ENCODE data around the gene ARHGEF12. TPM values are rescaled to one million over a fixed set of nuclear protein-coding genes. Genes with fewer than 3 reads are reported as not detected.

ARHGEF12 gene
- total and polyA plus RNA-seq, 10 of the 15 experiments (the other 5 are each of a cell fraction or from before 2014, with no cell fraction given): 2.7 to 40.8 (median 20.9) TPM

DNA sequence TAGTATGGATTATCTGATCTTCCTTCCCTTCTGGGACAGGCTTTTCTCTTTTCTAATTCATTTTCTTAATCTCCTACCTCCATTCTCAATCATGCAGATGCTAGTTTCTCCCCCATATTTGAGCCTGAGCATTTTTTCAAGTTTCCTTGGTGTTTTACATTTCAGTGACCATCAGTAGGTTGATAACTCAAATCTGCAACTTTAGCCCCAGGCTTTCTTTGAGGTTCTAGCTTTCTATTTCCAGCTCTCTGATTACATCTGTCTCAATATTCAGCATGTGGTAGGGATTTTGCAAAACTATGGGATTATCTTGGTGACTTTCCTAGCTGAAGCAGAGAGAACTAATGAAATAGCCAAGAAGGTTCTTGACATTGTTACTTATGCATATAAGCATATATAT is 67.8 kb downstream of the ARHGEF12 start:
- no peak overlapping the region for H2AFZ ChIP-seq (ENCODE audit: control insufficient read depth, low read depth, low read length)
- no peak for FAIRE-seq
- no peak overlapping the region for H3K9ac ChIP-seq (ENCODE audit: control insufficient read depth, insufficient read depth, low read length)
- TF ChIP-seq IRF5 (IDR thresholded peaks at IDR 0.05; ENCODE audit: borderline replicate concordance) (no peak), IKZF2 (IDR thresholded peaks at IDR 0.05) (no peak), CREM (IDR thresholded peaks at IDR 0.05; ENCODE audit: low read depth) (no peak), BACH1 (IDR thresholded peaks at IDR 0.05; ENCODE audit: borderline replicate concordance) (no peak), FOS (IDR thresholded peaks at IDR 0.05; ENCODE audit: borderline replicate concordance, extremely low read depth, insufficient read length) (no peak), CEBPB (IDR thresholded peaks at IDR 0.05; ENCODE audit: borderline replicate concordance in 1 of 2, low read depth in 2 of 2, low read length in 2 of 2) (no peak), RCOR1 (conservative IDR thresholded peaks at IDR 0.05; ENCODE audit: low read depth, low read length) (no peak), RB1 (IDR thresholded peaks at IDR 0.05; ENCODE audit: borderline replicate concordance) (no peak), IKZF1 (conservative IDR thresholded peaks at IDR 0.05) (no peak), YY1 (IDR thresholded peaks at IDR 0.05; ENCODE audit: low read depth, low read length) (no peak)
- TF ChIP-seq, protein P1, sequence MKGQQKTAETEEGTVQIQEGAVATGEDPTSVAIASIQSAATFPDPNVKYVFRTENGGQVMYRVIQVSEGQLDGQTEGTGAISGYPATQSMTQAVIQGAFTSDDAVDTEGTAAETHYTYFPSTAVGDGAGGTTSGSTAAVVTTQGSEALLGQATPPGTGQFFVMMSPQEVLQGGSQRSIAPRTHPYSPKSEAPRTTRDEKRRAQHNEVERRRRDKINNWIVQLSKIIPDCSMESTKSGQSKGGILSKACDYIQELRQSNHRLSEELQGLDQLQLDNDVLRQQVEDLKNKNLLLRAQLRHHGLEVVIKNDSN (IDR thresholded peaks at IDR 0.05; ENCODE audit: borderline replicate concordance, extremely low read length, insufficient read depth, low read depth, low read length): no peak
- DNase-seq (ENCODE audit: low read depth, low spot score): no peak
- no peaks in the 10 kb centered on the region for H3K27me3 ChIP-seq (replicated peaks in 1 of 2; ENCODE audit: control insufficient read depth in 2 of 2, insufficient read depth in 2 of 2, low read length in 1 of 2)
- no peak overlapping the region for H3K4me3 ChIP-seq
- ChIA-PET RAD21 (ENCODE audit: unreplicated experiment) (interaction anchor here (0.6 kb wide), 1 partner anchor 68 kb away, joined by 3 read pairs; the partner anchor contains the start of gene ARHGEF12), CTCF (interaction anchor here (1.0 to 1.7 kb wide), 3 partner anchors 13 to 68 kb away, joined by 3 to 5 read pairs (median 4); no protein-coding TSS in a partner anchor), POLR2A (interaction anchor here (1.4 kb wide), 1 partner anchor 69 kb away, joined by 4 read pairs; no protein-coding TSS in a partner anchor), SMC1A (ENCODE audit: uncharacterized antibody, unreplicated experiment) (interaction anchor here (0.7 to 1.7 kb wide), 4 partner anchors 13 to 69 kb away, joined by 3 to 7 read pairs (median 3); no protein-coding TSS in a partner anchor)
- intact Hi-C loops (cut with micrococcal nuclease; ENCODE audit: unreplicated experiment) (no loop called here), in situ Hi-C loops (cut with MboI) (no loop called here)
- H3K4me2 ChIP-seq (ENCODE audit: control insufficient read depth, insufficient read depth): no peak overlapping the region
- ATAC-seq: no peak
- BruUV-seq (replicated peaks): no TSS peak
- H4K20me1 ChIP-seq (ENCODE audit: control insufficient read depth, insufficient read depth): no peaks in the 10 kb centered on the region
- no peaks in the 10 kb centered on the region for H3K9me3 ChIP-seq (replicated peaks; ENCODE audit: control insufficient read depth, insufficient read depth, low read length)
- peaks cover 8% of the 10 kb centered on the region; the same call in 1 of the 2 replicates for H3K4me1 ChIP-seq (ENCODE audit: control insufficient read depth, insufficient read depth, low read length)
- no peak overlapping the region for H3K27ac ChIP-seq (ENCODE audit: control insufficient read depth, insufficient read depth)
- H3K79me2 ChIP-seq (ENCODE audit: control insufficient read depth, insufficient read depth, low read length): no peaks in the 10 kb centered on the region; the same call in none of the 2 replicates
- H3K36me3 ChIP-seq (ENCODE audit: control insufficient read depth in 2 of 2, insufficient read depth in 2 of 2, low read length in 1 of 2): no peaks in the 10 kb centered on the region
